GM13977 (cell line): Measurements from ENCODE around the gene SLC25A11.
A peak's percentile ranks its signal among the peaks of the same experiment; 100 is the strongest.

Experiments
- DNase-seq: peaks from one replicate; pipeline ENCODE4 v3.0.0; 2012; ENCODE audit warnings: low spot score
- CTCF ChIP-seq: IDR thresholded peaks from 2 replicates; pipeline ENCODE4 v1.5.1; 2012; ENCODE audit warnings: mild to moderate bottlenecking, control low read depth; ENCODE audit not compliant: insufficient read depth; ENCODE audit errors: extremely low read depth, missing control alignments
- in situ Hi-C: fragments of 300-500 bp; cut with MboI; formaldehyde crosslinking; loops from one replicate; pipeline ENCODE4 v1.12.0; 2022; ENCODE audit warnings: low sequenced_read_pairs, low pct_unique_long_range_greater_than_20kb, mixed read lengths, inconsistent platforms; ENCODE audit not compliant: unreplicated experiment

Gene SLC25A11

GRCh38 chr17:4970273-4970672 is 30.4 kb upstream of the SLC25A11 start:
- in situ Hi-C loops = no loop called here
- no peak for DNase-seq
- no peak for TF ChIP-seq CTCF

GRCh38 chr17:4969551-4970173 is 29.8 kb upstream of the SLC25A11 start:
- DNase-seq = no peak
- in situ Hi-C loops = loop anchor here (10.0 kb wide), 1 partner anchor 95 kb away; no protein-coding TSS in a partner anchor
- TF ChIP-seq CTCF = no peak

GRCh38 chr17:4969047-4969550 is 29.3 kb upstream of the SLC25A11 start:
- in situ Hi-C loops = loop anchor here (10.0 kb wide), 1 partner anchor 96 kb away; no protein-coding TSS in a partner anchor
- DNase-seq = no peak

GRCh38 chr17:4968486-4969046 is 28.7 kb upstream of the SLC25A11 start:
- in situ Hi-C loops = loop anchor here (10.0 kb wide), 1 partner anchor 96 kb away; no protein-coding TSS in a partner anchor
- DNase-seq = peak; percentile 40
- TF ChIP-seq CTCF = no peak

More at GRCh38 chr17:4969047-4969550, 29.3 kb upstream of the SLC25A11 start:
- TF ChIP-seq CTCF = no peak

- DNase-seq = peak; percentile 97
- no peak for TF ChIP-seq CTCF
These were observed 28.0 kb upstream of the SLC25A11 start, which contains the start of gene SPAG7 for GRCh38 chr17:4967539-4968485. Gene SPAG7, minus strand, starts transcription at chr17:4967817. Its CDS starts 13 bp downstream, at chr17:4967804.

More at GRCh38 chr17:4967539-4968485, 28.0 kb upstream of the SLC25A11 start, which contains the start of gene SPAG7:
- in situ Hi-C loops = loop anchor here (10.0 kb wide), 1 partner anchor 97 kb away; no protein-coding TSS in a partner anchor
